Transverse colon (tissue), 4 donors: Measurements from ENCODE around the gene RAB40B. TPM values are rescaled to one million over a fixed set of nuclear protein-coding genes. Genes with fewer than 3 reads are reported as not detected.

Source experiments
- DNase-seq: peaks from one replicate; pipeline ENCODE4 v3.0.0-alpha.2; 2019
- H3K27ac ChIP-seq, 4 donors: fragments of 200-600 bp; sonication (generic); 2 replicates each; pipeline ENCODE4 v1.5.1; 2016 to 2018; ENCODE audit warnings: inconsistent platforms in 4 of 4
- H3K27me3 ChIP-seq: fragments of 200-600 bp; sonication (generic); 2 replicates; pipeline ENCODE4 v1.5.1; 2017; ENCODE audit warnings: inconsistent platforms
- H3K36me3 ChIP-seq, 4 donors: fragments of 200-600 bp; sonication (generic); 2 replicates each; pipeline ENCODE4 v1.5.1; 2017 to 2019; ENCODE audit warnings: inconsistent platforms in 4 of 4
- H3K4me1 ChIP-seq, 4 donors: fragments of 200-600 bp; sonication (generic); 2 replicates each; pipeline ENCODE4 v1.5.1; 2017 to 2020; ENCODE audit warnings: inconsistent platforms in 4 of 4
- H3K4me3 ChIP-seq, 4 donors: fragments of 200-600 bp; sonication (generic); 1 replicate in 1 of 4; 2 replicates in 3 of 4; pipeline versions ENCODE4 v1.5.1 to v1.6.1; 2017 to 2019; ENCODE audit warnings: inconsistent platforms in 4 of 4
- H3K9me3 ChIP-seq, 2 donors: fragments of 200-600 bp; sonication (generic); 2 replicates each; pipeline ENCODE4 v1.5.1; 2017 to 2019; ENCODE audit warnings: inconsistent platforms in 2 of 2
- CTCF ChIP-seq, 5 experiments: fragments of 200-600 bp in 3 of 5; fragments of 450-650 bp in 2 of 5; sonication (generic) in 3 of 5; IDR thresholded peaks; 1 replicate in 2 of 5; 2 replicates in 3 of 5; pipeline ENCODE4 v1.5.1; 2016 to 2017; ENCODE audit warnings: antibody characterized with exemption in 5 of 5, inconsistent platforms in 3 of 5, mild to moderate bottlenecking in 2 of 5, moderate library complexity in 1 of 5
- EP300 ChIP-seq: sonication (generic); formaldehyde crosslinking; IDR thresholded peaks from one replicate; pipeline ENCODE4 v1.6.1; 2017; ENCODE audit warnings: antibody characterized with exemption, low read depth
- POLR2A ChIP-seq: fragments of 450-650 bp; IDR thresholded peaks from one replicate; pipeline ENCODE4 v1.6.1; 2016; ENCODE audit warnings: antibody characterized with exemption, mild to moderate bottlenecking, moderate library complexity
- POLR2AphosphoS5 ChIP-seq, 3 donors: sonication (generic); formaldehyde crosslinking; IDR thresholded peaks; one replicate each; pipeline ENCODE4 v1.6.1; 2016; ENCODE audit warnings: antibody characterized with exemption in 3 of 3
- WGBS, 2 donors: methylation state at CpG; one replicate each; pipeline ENCODE4 v1.1.5; 2018; ENCODE audit warnings: low coverage in 1 of 2; 5-methylcytosine and 5-hydroxymethylcytosine counted together
- in situ Hi-C, 4 donors: fragments of 200-750 bp; cut with MboI; loops; one replicate each; pipeline versions ENCODE4 v1.15.0 to v1.15.1; 2017; ENCODE audit warnings: low sequenced_read_pairs in 3 of 4, low pct_ligation_motif_present in 1 of 4, low pct_unique_long_range_greater_than_20kb in 1 of 4
- intact Hi-C: fragments of 100-400 bp; cut with DNase I; formaldehyde crosslinking; loops from one replicate; pipeline ENCODE4 v1.15.1; 2023; ENCODE audit warnings: low total_unique reads
- total RNA-seq, 4 donors: library from RNA; depleted of rRNA; stranded (reverse); fragments of >200 nt; gene quantifications; one replicate each; pipeline ENCODE4 v1.1.0, GENCODE V29; 2016

Gene RAB40B
- total RNA-seq, 4 donors from 2014 or later = 26.5 to 83.0 (median 59.6) TPM

GRCh38 chr17:82687871-82688270, 10.6 kb downstream of the RAB40B start:
- intact Hi-C loops (no loop called here), in situ Hi-C loops (no loop called here)
- Histone ChIP-seq H3K4me1 (peaks cover 3 to 18% (median 6%) of the 10 kb centered on the region in 4 donors), H3K27ac (no peak overlapping the region), H3K4me3 (no peak overlapping the region), H3K36me3 (no peaks in the 10 kb centered on the region), H3K27me3 (no peaks in the 10 kb centered on the region), H3K9me3 (no peaks in the 10 kb centered on the region)
- no peak for TF ChIP-seq CTCF (IDR thresholded peaks at IDR 0.05)
- no peak for TF ChIP-seq EP300
- no peak for TF ChIP-seq POLR2AphosphoS5 (IDR thresholded peaks at IDR 0.05)
- no peak for TF ChIP-seq POLR2A
- WGBS, 2 donors = 93% methylated on average over 9 of the region's 9 CpGs; no CpG with 5 or more reads in 1 of the 2 donors
- DNase-seq = no peak

- in situ Hi-C loops (no loop called here), intact Hi-C loops (no loop called here)
- Histone ChIP-seq H3K4me1 (peaks cover 3 to 21% (median 6%) of the 10 kb centered on the region in 4 donors), H3K27ac (no peak overlapping the region), H3K27me3 (no peaks in the 10 kb centered on the region), H3K36me3 (no peaks in the 10 kb centered on the region), H3K4me3 (no peak overlapping the region), H3K9me3 (no peaks in the 10 kb centered on the region)
- TF ChIP-seq CTCF (IDR thresholded peaks at IDR 0.05) = no peak
- no peak for TF ChIP-seq EP300
- TF ChIP-seq POLR2A = no peak
- no peak for TF ChIP-seq POLR2AphosphoS5 (IDR thresholded peaks at IDR 0.05)
- 66 to 80% methylated on average over 3 to 10 of the region's 10 CpGs for WGBS, 2 donors
- DNase-seq = no peak
These were observed 11.1 kb downstream of the RAB40B start for GRCh38 chr17:82687375-82687861.

DNA sequence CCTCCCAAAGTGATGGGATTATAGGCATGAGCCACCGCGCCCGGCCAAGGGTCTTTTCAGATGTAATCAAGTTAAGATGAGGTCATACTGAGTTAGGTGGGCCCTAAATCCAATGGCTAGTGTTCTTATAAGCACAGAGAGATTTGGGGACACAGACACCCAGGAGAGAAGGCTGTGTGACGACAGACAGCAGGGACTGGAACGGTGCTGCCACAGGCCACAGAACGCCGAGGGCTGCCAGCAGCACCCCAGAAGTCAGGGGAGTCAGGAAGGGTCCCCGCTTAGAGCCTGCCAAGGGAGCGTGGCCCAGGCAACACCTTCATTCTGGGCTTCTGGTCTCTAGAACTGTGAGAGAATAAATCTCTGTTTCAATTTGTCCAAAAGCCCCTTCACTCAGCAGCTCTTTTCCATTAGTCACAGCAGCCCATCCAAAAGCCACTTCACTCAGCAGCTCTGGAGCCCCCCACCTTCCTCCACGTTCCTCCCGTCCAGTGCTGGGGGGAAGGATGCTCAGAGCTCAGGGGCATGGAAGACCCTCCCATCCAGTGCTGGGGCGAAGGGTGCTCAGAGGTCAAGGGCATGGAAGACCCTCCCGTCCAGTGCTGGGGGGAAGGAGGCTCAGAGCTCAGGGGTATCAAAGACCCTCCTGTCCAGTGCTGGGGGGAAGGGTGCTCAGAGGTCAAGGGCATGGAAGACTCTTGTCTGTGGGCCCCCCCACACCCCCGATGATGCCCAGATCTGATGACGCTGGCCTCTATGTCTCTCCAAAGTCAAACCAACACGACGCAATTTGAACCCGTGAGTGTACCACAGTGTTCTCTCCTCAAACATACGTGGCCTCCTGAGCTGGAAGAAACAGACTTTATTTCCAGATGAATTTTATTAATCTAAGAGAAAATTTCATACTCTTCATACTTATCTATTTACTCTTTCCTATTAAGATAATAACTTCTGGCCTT, 11.9 kb downstream of the RAB40B start:
- intact Hi-C loops = no loop called here
- TF ChIP-seq CTCF (IDR thresholded peaks at IDR 0.05) = no peak
- no peak for TF ChIP-seq POLR2AphosphoS5 (IDR thresholded peaks at IDR 0.05)
- TF ChIP-seq EP300 = no peak
- TF ChIP-seq POLR2A = no peak
- no peak overlapping the region for H3K27ac ChIP-seq
- WGBS, 2 donors = 91 to 92% methylated on average over 5 to 19 of the region's 19 CpGs
- no peak overlapping the region for H3K4me3 ChIP-seq
- no peaks in the 10 kb centered on the region for H3K36me3 ChIP-seq
- in situ Hi-C loops = no loop called here
- H3K9me3 ChIP-seq = peaks cover 0 to 5% of the 10 kb centered on the region in 2 donors
- H3K4me1 ChIP-seq = peaks cover 3 to 21% (median 6%) of the 10 kb centered on the region in 4 donors
- H3K27me3 ChIP-seq = no peaks in the 10 kb centered on the region
- DNase-seq = no peak

GRCh38 chr17:82685291-82685690, 13.2 kb downstream of the RAB40B start:
- Histone ChIP-seq H3K36me3 (no peaks in the 10 kb centered on the region), H3K4me1 (peaks cover 3 to 26% (median 8%) of the 10 kb centered on the region in 4 donors), H3K9me3 (peaks cover 0 to 10% of the 10 kb centered on the region in 2 donors), H3K27me3 (no peaks in the 10 kb centered on the region), H3K4me3 (no peak overlapping the region), H3K27ac (peak overlapping the region in 3 of 4 donors; percentile 87 to 91 (median 88))
- DNase-seq = no peak
- in situ Hi-C loops = no loop called here
- intact Hi-C loops = no loop called here
- TF ChIP-seq POLR2AphosphoS5 (IDR thresholded peaks at IDR 0.05) (no peak), CTCF (IDR thresholded peaks at IDR 0.05) (no peak), POLR2A (no peak), EP300 (no peak)
- 93 to 97% methylated on average over 5 to 12 of the region's 12 CpGs for WGBS, 2 donors
